Urinary bladder (tissue), 4 donors: ENCODE measurements around the gene HOXA13. TPM values are rescaled to one million over a fixed set of nuclear protein-coding genes. Genes with fewer than 3 reads are reported as not detected.

Experiments
- DNase-seq: peaks from one replicate; pipeline ENCODE4 v3.0.0-alpha.2; 2015; ENCODE audit errors: extremely low spot score
- H3K27ac ChIP-seq: one replicate; pipeline ENCODE4 v1.5.1; 2013; ENCODE audit warnings: low read depth, mild to moderate bottlenecking, moderate library complexity
- H3K36me3 ChIP-seq: one replicate; pipeline ENCODE4 v1.6.1; 2013; ENCODE audit warnings: mild to moderate bottlenecking, moderate library complexity; ENCODE audit not compliant: insufficient read depth
- H3K4me1 ChIP-seq: one replicate; pipeline ENCODE4 v1.6.1; 2013; ENCODE audit warnings: mild to moderate bottlenecking, moderate library complexity; ENCODE audit not compliant: insufficient read depth
- H3K4me3 ChIP-seq: one replicate; pipeline ENCODE4 v1.5.1; 2013; ENCODE audit warnings: low read depth, low read length
- WGBS: extraction: QIAGEN DNeasy Blood & Tissue Kit; methylation state at CpG from one replicate; pipeline ENCODE4 v1.1.7; 2013; 5-methylcytosine and 5-hydroxymethylcytosine counted together
- polyA plus RNA-seq: library from polyadenylated mRNA; stranded (reverse); fragments of 200-250 nt; gene quantifications from one replicate; pipeline ENCODE4 v1.2.3, GENCODE V29; 2013
- small RNA-seq: library from RNA; depleted of rRNA; stranded (forward); fragments of <200 nt; gene quantifications from one replicate; pipeline ENCODE3, GENCODE V24; 2014
- total RNA-seq: library from RNA; depleted of rRNA; stranded (reverse); fragments of >200 nt; gene quantifications from one replicate; pipeline ENCODE4 v1.2.3, GENCODE V29; 2014
- donor health status: healthy with polysubstance abuse.
- donor health status: healthy.

HOXA13 gene
- total and polyA plus RNA-seq, 2 donors = 24.4 to 43.2 TPM

- peak overlapping the region; percentile 55 for H3K27ac ChIP-seq
- WGBS = 14% methylated on average over 30 of the region's 30 CpGs
- H3K4me1 ChIP-seq = no peaks in the 10 kb centered on the region
- no peak for DNase-seq
- H3K36me3 ChIP-seq = no peaks in the 10 kb centered on the region
- H3K4me3 ChIP-seq = peak overlapping the region; percentile 46
Observed at GRCh38 chr7:27148756-27149641, 50.9 kb downstream of the HOXA13 start.

- H3K4me3 ChIP-seq = peak overlapping the region; percentile 46
- no peak for DNase-seq
- WGBS = 14% methylated on average over 28 of the region's 28 CpGs
- H3K27ac ChIP-seq = peak overlapping the region; percentile 55
- peaks cover 2% of the 10 kb centered on the region for H3K36me3 ChIP-seq
- no peaks in the 10 kb centered on the region for H3K4me1 ChIP-seq
Observed at GRCh38 chr7:27148031-27148755, 51.7 kb downstream of the HOXA13 start.

DNA sequence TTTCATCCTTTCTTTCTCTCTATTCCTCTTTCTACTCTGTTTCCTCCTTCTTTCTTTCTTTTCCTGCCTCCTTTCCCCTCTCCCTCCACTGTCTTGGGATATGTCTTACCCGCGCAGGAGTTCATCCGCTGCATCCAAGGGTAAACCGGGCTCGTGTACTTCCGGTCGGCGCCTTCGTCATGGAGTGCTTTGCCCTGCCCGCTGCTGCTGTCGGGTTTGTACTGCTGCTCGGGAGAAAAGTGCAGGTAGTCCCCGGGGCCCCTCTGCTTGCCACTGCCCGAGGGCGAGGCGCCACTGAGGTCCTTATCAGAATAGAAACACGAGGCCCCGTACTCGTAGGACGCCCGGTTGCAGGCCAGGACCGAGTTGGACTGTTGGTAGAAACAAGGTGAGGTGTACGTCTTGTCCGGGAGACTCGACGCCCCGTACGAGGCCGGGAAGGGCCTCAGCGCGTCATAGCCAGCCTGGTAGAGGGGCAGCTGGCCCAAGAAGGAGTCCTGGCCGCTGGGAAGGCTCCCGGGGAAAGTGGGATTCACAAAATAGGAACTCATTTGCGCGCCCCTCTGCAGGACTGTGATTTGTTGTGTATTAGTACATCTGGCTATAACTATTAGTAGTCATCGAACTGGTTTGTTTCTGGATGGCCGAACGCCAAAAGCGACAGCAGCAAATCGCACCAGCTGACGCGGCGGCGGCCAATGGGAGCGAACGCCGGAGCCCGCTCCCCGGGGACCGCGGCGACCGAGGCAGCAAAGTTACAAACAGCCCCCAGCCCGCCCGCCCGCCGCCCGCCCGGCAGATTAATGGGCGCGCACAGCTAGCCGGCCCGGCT is 52.5 kb downstream of the HOXA13 start, which contains the start of gene HOXA6:
Gene HOXA6, minus strand, starts transcription at position 576 of the 832 bp plus-strand sequence. Its CDS starts 25 bp downstream, at position 551.
- WGBS = 23% methylated on average over 63 of the region's 63 CpGs
- Histone ChIP-seq H3K36me3 (peaks cover 3% of the 10 kb centered on the region), H3K27ac (peak within 1 kb of the TSS; percentile 82), H3K4me1 (no peaks in the 10 kb centered on the region), H3K4me3 (peak within 1 kb of the TSS; percentile 46)
- DNase-seq = no peak

DNA sequence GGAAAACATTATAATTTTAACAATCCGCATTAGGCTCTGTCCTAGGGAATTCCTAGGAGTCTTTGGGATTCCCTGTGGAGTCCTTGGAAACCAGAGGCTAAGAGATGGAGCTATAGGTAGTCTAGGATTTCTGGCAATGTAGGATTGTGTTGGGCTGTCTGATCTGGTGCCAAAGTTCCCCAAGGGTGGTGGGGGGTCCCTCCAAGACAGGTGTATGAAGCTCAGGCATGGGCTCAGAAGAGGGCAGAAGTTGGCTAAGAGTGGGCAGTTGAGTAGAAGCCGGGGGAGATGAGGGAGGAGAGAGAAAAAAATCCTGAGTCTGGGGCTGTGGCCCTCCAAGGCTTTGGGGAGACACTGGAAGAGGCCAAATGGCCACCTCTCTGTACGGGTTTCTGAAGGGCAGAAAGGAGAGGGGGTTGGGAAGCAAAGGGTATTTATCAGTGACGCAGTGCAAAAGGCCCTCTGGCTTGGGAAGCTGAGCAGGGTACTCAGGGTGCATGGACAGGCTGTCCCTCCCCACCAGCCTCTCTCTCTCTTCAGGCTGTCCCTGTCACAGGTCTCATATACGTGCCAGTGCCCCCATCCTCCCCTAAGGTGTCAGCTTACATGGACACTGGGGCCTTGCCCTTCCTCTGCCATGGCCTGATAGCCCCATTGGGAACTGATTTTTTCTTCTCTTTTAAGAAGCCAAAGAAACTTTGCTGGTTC is 53.2 kb downstream of the HOXA13 start:
- DNase-seq = no peak
- Histone ChIP-seq H3K36me3 (peaks cover 3% of the 10 kb centered on the region), H3K27ac (peak overlapping the region; percentile 82), H3K4me3 (no peak overlapping the region), H3K4me1 (no peaks in the 10 kb centered on the region)
- WGBS = 86% methylated on average over 5 of the region's 5 CpGs

DNA sequence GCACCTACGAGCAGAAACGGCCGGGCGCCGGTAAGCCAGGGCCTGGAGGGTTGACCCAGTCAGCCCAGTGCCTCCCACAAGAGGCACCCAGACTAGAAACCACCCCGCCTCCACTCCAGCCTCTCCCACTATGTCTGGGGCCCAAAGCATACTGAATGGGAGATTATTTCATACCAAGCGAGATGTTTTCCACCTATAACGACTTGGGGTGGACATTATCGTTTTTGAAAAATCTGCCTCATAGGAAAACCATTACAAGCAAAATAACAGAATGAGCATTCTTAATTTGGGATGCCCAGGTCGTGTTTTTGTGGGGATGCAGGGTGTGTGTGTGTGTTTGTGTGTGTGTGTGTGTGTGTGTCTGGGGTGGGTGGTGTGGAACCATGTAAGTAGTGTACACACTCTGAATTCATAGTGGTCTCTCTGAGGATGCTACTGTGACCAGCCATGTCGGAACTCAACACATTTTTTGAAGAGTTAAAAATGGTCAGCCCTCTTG is 53.9 kb downstream of the HOXA13 start:
- no peak for DNase-seq

GRCh38 chr7:27145165-27145913 is 54.6 kb downstream of the HOXA13 start:
- no peak for DNase-seq
- H3K4me1 ChIP-seq = no peaks in the 10 kb centered on the region
- WGBS = 84% methylated on average over 47 of the region's 47 CpGs
- H3K27ac ChIP-seq = no peak overlapping the region
- H3K4me3 ChIP-seq = no peak overlapping the region
- peaks cover 3% of the 10 kb centered on the region for H3K36me3 ChIP-seq

More for the DNA sequence above, 53.9 kb downstream of the HOXA13 start:
- H3K4me1 ChIP-seq = no peaks in the 10 kb centered on the region
- peaks cover 3% of the 10 kb centered on the region for H3K36me3 ChIP-seq
- no peak overlapping the region for H3K27ac ChIP-seq
- 81% methylated on average over 11 of the region's 11 CpGs for WGBS
- no peak overlapping the region for H3K4me3 ChIP-seq

- H3K4me3 ChIP-seq = no peak overlapping the region
- no peak for DNase-seq
- WGBS = 74% methylated on average over 31 of the region's 31 CpGs
- H3K36me3 ChIP-seq = peaks cover 3% of the 10 kb centered on the region
- no peak overlapping the region for H3K27ac ChIP-seq
- no peaks in the 10 kb centered on the region for H3K4me1 ChIP-seq
Observed at GRCh38 chr7:27144781-27145164, 55.1 kb downstream of the HOXA13 start.

Small RNA genes within 50 kb of the gene (small RNA-seq; reads per million reads assigned to genes)
- gene AC004080.5 = not detected
- not detected for gene RF02140
- not detected for gene RF02141

Other genes starting within 250 kb of the HOXA13 start
- 2.0 TPM for gene HOXA1, start 104.1 kb downstream of the HOXA13 start, total RNA-seq
- gene HOXA1, start 104.1 kb downstream of the HOXA13 start, polyA plus RNA-seq = 1.6 TPM
- 1.4 TPM for gene HOXA2, start 97.4 kb downstream of the HOXA13 start, total RNA-seq
- 1.3 TPM for gene HOXA2, start 97.4 kb downstream of the HOXA13 start, polyA plus RNA-seq
- 1.0 TPM for gene HOXA4, start 69.3 kb downstream of the HOXA13 start, total RNA-seq
- 6.0 TPM for gene HOXA4, start 69.3 kb downstream of the HOXA13 start, polyA plus RNA-seq
- 12.5 TPM for gene HOXA5, start 56.4 kb downstream of the HOXA13 start, total RNA-seq
- gene HOXA5, start 56.4 kb downstream of the HOXA13 start, polyA plus RNA-seq = 9.9 TPM
- 8.4 TPM for gene HOXA6, start 52.3 kb downstream of the HOXA13 start, total RNA-seq
- gene HOXA6, start 52.3 kb downstream of the HOXA13 start, polyA plus RNA-seq = 4.4 TPM
- gene HOXA3, start 47.5 kb downstream of the HOXA13 start, total RNA-seq = 9.0 TPM
- gene HOXA3, start 47.5 kb downstream of the HOXA13 start, polyA plus RNA-seq = 11.4 TPM
- gene HOXA7, start 43.4 kb downstream of the HOXA13 start, total RNA-seq = 3.7 TPM
- gene HOXA7, start 43.4 kb downstream of the HOXA13 start, polyA plus RNA-seq = 14.2 TPM
- 19.8 TPM for gene HOXA9, start 34.6 kb downstream of the HOXA13 start, total RNA-seq
- 20.5 TPM for gene HOXA9, start 34.6 kb downstream of the HOXA13 start, polyA plus RNA-seq
- 23.2 TPM for gene HOXA10, start 25.8 kb downstream of the HOXA13 start, total RNA-seq
- gene HOXA10, start 25.8 kb downstream of the HOXA13 start, polyA plus RNA-seq = 44.9 TPM
- 9.3 TPM for gene HOXA11, start 14.9 kb downstream of the HOXA13 start, total RNA-seq
- gene HOXA11, start 14.9 kb downstream of the HOXA13 start, polyA plus RNA-seq = 39.1 TPM
- 1.1 TPM for gene EVX1, start 42.7 kb upstream of the HOXA13 start, total RNA-seq
- 2.0 TPM for gene EVX1, start 42.7 kb upstream of the HOXA13 start, polyA plus RNA-seq